IMR-90 (cell line): ENCODE data around the gene MPP7. TPM values are rescaled to one million over a fixed set of nuclear protein-coding genes. Genes with fewer than 3 reads are reported as not detected.
A peak's percentile ranks its signal among the peaks of the same experiment; 100 is the strongest.

Experiments used
- ATAC-seq: fragments of 200-7000 bp; cut with Tn5 transposase; 2 replicates; pipeline ENCODE4 v1.9.1; 2020; ENCODE audit warnings: low read depth, mild to moderate bottlenecking, moderate library complexity
- BruUV-seq: library from RNA; stranded (reverse); fragments of 400-500 nt; replicated peaks from 2 replicates; lab custom pipeline; 2021; lab: Mats Ljungman, UMichigan
- CTCF ChIA-PET: fragments of 300-600 bp; formaldehyde crosslinking; extraction: SDS; loops from one replicate; lab custom pipeline; 2021; ENCODE audit warnings: antibody characterized with exemption; lab: Yijun Ruan, JAX
- POLR2A ChIA-PET: fragments of 300-600 bp; sonication (Branson Sonifier 250); formaldehyde crosslinking; loops from one replicate; lab custom pipeline; 2022; ENCODE audit warnings: antibody characterized with exemption; ENCODE audit not compliant: unreplicated experiment; lab: Charles Lee
- DNase-seq: peaks from one replicate; pipeline ENCODE4 v3.0.0; 2013
- H2AFZ ChIP-seq: replicated peaks from 2 replicates; pipeline ENCODE3; 2013; ENCODE audit warnings: low read length, mild to moderate bottlenecking; ENCODE audit not compliant: poor library complexity
- H2AK5ac ChIP-seq: 2 replicates; pipeline ENCODE4 v1.6.1; 2013; ENCODE audit warnings: low read depth, low read length, inconsistent platforms
- H2AK9ac ChIP-seq: replicated peaks from 2 replicates; pipeline ENCODE3; 2013; ENCODE audit warnings: mild to moderate bottlenecking, low read depth, low read length, moderate library complexity; ENCODE audit not compliant: poor library complexity
- H2BK120ac ChIP-seq: 2 replicates; pipeline ENCODE4 v1.6.1; 2013; ENCODE audit warnings: low read depth, low read length, inconsistent platforms
- H2BK15ac ChIP-seq: 3 replicates; pipeline ENCODE4 v1.6.1; 2013; ENCODE audit warnings: low read depth, low read length, inconsistent platforms
- H2BK20ac ChIP-seq: 2 replicates; pipeline ENCODE4 v1.6.1; 2013; ENCODE audit warnings: low read depth, mild to moderate bottlenecking, inconsistent platforms, low read length, moderate library complexity
- H2BK5ac ChIP-seq: 2 replicates; pipeline ENCODE4 v1.6.1; 2013; ENCODE audit warnings: mild to moderate bottlenecking, low read depth, low read length, inconsistent platforms; ENCODE audit not compliant: poor library complexity, severe bottlenecking
- H3K14ac ChIP-seq: replicated peaks from 2 replicates; pipeline ENCODE4 v1.6.1; 2013; ENCODE audit warnings: low read depth, low read length, inconsistent platforms
- H3K18ac ChIP-seq: 2 replicates; pipeline ENCODE4 v1.6.1; 2013; ENCODE audit warnings: low read depth, low read length, control low read depth
- H3K23ac ChIP-seq: 2 replicates; pipeline ENCODE4 v1.6.1; 2013; ENCODE audit warnings: low read depth, low read length, inconsistent platforms
- H3K27ac ChIP-seq: 2 replicates; pipeline ENCODE4 v1.5.1; 2013; ENCODE audit warnings: mild to moderate bottlenecking, control low read depth, low read length; ENCODE audit not compliant: insufficient read depth
- H3K27me3 ChIP-seq: 2 replicates; pipeline ENCODE4 v1.6.1; 2013; ENCODE audit warnings: low read length; ENCODE audit not compliant: control insufficient read depth, insufficient read depth
- H3K36me3 ChIP-seq: 2 replicates; pipeline ENCODE4 v1.6.1; 2013; ENCODE audit warnings: low read length, mixed read lengths; ENCODE audit not compliant: control insufficient read depth, insufficient read depth
- H3K4ac ChIP-seq: 2 replicates; pipeline ENCODE4 v1.6.1; 2013; ENCODE audit warnings: low read depth, low read length, inconsistent platforms
- H3K4me1 ChIP-seq: 2 replicates; pipeline ENCODE4 v1.6.1; 2013; ENCODE audit warnings: low read length, mixed read lengths; ENCODE audit not compliant: control insufficient read depth, insufficient read depth
- H3K4me2 ChIP-seq: 2 replicates; pipeline ENCODE4 v1.6.1; 2013; ENCODE audit warnings: low read depth, mild to moderate bottlenecking, control low read depth, low read length, moderate library complexity
- H3K4me3 ChIP-seq: 2 replicates; pipeline ENCODE4 v1.5.1; 2013; ENCODE audit warnings: low read depth, mild to moderate bottlenecking, control low read depth, low read length, moderate library complexity; ENCODE audit not compliant: insufficient read depth
- H3K56ac ChIP-seq: 2 replicates; pipeline ENCODE4 v1.6.1; 2013; ENCODE audit warnings: low read length, inconsistent platforms; ENCODE audit not compliant: insufficient read depth; ENCODE audit errors: extremely low read depth
- H3K79me1 ChIP-seq, 2 experiments: 2 replicates each; pipeline ENCODE4 v1.6.1; 2013; ENCODE audit warnings: low read length in 2 of 2, inconsistent platforms in 1 of 2, low read depth in 1 of 2
- H3K9ac ChIP-seq: 2 replicates; pipeline ENCODE4 v1.6.1; 2013; ENCODE audit warnings: low read depth, low read length, control low read depth
- H3K9me1 ChIP-seq: 2 replicates; pipeline ENCODE4 v1.6.1; 2013; ENCODE audit warnings: low read length, inconsistent platforms; ENCODE audit not compliant: insufficient read depth
- H3K9me3 ChIP-seq: 2 replicates; pipeline ENCODE4 v1.6.1; 2013; ENCODE audit warnings: low read length; ENCODE audit not compliant: control insufficient read depth, insufficient read depth
- H4K20me1 ChIP-seq: 2 replicates; pipeline ENCODE4 v1.6.1; 2013; ENCODE audit warnings: low read length, inconsistent platforms; ENCODE audit not compliant: insufficient read depth
- H4K5ac ChIP-seq: 2 replicates; pipeline ENCODE4 v1.6.1; 2013; ENCODE audit warnings: mild to moderate bottlenecking, low read depth, low read length, control low read depth
- H4K8ac ChIP-seq, 2 experiments: 2 replicates each; pipeline ENCODE4 v1.6.1; 2013; ENCODE audit warnings: low read depth in 2 of 2, low read length in 2 of 2, control low read depth in 1 of 2, inconsistent platforms in 1 of 2
- H4K91ac ChIP-seq: 2 replicates; pipeline ENCODE4 v1.6.1; 2013; ENCODE audit warnings: low read depth, low read length, inconsistent platforms; ENCODE audit not compliant: insufficient read depth
- BHLHE40 ChIP-seq: fragments of 150-350 bp; IDR thresholded peaks from 2 replicates; pipeline ENCODE4 v1.6.1; 2016; ENCODE audit warnings: mild to moderate bottlenecking, low read depth, low read length
- CEBPB ChIP-seq: IDR thresholded peaks from 2 replicates; pipeline ENCODE4 v1.6.1; 2012; ENCODE audit warnings: low read depth, low read length, improper control_type of control experiment
- CHD1 ChIP-seq: IDR thresholded peaks from 2 replicates; pipeline ENCODE4 v1.6.1; 2012; ENCODE audit warnings: low read depth, low read length, improper control_type of control experiment
- ELK1 ChIP-seq: fragments of 150-350 bp; IDR thresholded peaks from 2 replicates; pipeline ENCODE4 v1.6.1; 2016; ENCODE audit warnings: low read depth, mild to moderate bottlenecking, low read length, moderate library complexity, borderline replicate concordance
- MAFK ChIP-seq: IDR thresholded peaks from 2 replicates; pipeline ENCODE4 v1.6.1; 2012; ENCODE audit warnings: low read depth, low read length, improper control_type of control experiment
- MAZ ChIP-seq: IDR thresholded peaks from 2 replicates; pipeline ENCODE4 v1.6.1; 2012; ENCODE audit warnings: low read depth, mild to moderate bottlenecking, low read length, improper control_type of control experiment, moderate library complexity, borderline replicate concordance
- POLR2A ChIP-seq: IDR thresholded peaks from 2 replicates; pipeline ENCODE4 v1.6.1; 2012; ENCODE audit warnings: mild to moderate bottlenecking, low read depth, low read length
- RAD21 ChIP-seq: IDR thresholded peaks from 2 replicates; pipeline ENCODE4 v1.6.1; 2012; ENCODE audit warnings: low read length, improper control_type of control experiment
- RCOR1 ChIP-seq: IDR thresholded peaks from 2 replicates; pipeline ENCODE4 v1.6.1; 2012; ENCODE audit warnings: mild to moderate bottlenecking, low read length, improper control_type of control experiment; ENCODE audit not compliant: insufficient replicate concordance
- RFX5 ChIP-seq: IDR thresholded peaks from 2 replicates; pipeline ENCODE4 v1.8.0; 2012; ENCODE audit warnings: low read depth, mild to moderate bottlenecking, low read length, moderate library complexity
- WGBS, 2 experiments: methylation state at CpG; one replicate each; pipeline versions ENCODE4 v1.1.5 to v1.1.7; 2013; ENCODE audit warnings: missing lambda C conversion rate in 2 of 2; ENCODE audit not compliant: insufficient read length in 1 of 2; ENCODE audit errors: extremely low coverage in 2 of 2; 5-methylcytosine and 5-hydroxymethylcytosine counted together
- dilution Hi-C: fragments of 300-500 bp; cut with HindIII; formaldehyde crosslinking; loops from one replicate; pipeline ENCODE4 v1.14.3; 2018; ENCODE audit warnings: low sequenced_read_pairs; ENCODE audit not compliant: unreplicated experiment
- in situ Hi-C: fragments of 300-500 bp; cut with MboI; formaldehyde crosslinking; loops from 3 replicates; pipeline ENCODE4 v1.14.3; 2019; ENCODE audit warnings: low sequenced_read_pairs, inconsistent platforms, mixed read lengths
- intact Hi-C: fragments of 100-400 bp; cut with micrococcal nuclease; formaldehyde crosslinking; loops from 2 replicates; pipeline ENCODE4 v1.10.0; 2022
- polyA plus RNA-seq, 3 experiments: library from polyadenylated mRNA; depleted of rRNA; stranded (reverse); fragments of >200 nt; gene quantifications; 2 replicates each; pipeline ENCODE4 v1.2.3, GENCODE V29; 2012; ENCODE audit warnings: low replicate concordance in 1 of 3
- total RNA-seq: library from RNA; depleted of rRNA; stranded (reverse); fragments of >200 nt; gene quantifications from 2 replicates; pipeline ENCODE4 v1.2.3, GENCODE V29; 2012
- TF ChIP-seq, protein P1 (sequence below): fragments of 150-350 bp; IDR thresholded peaks from 2 replicates; pipeline ENCODE4 v1.6.1; 2017; ENCODE audit warnings: mild to moderate bottlenecking, antibody characterized with exemption, low read length, low read depth

MPP7 gene
- total and polyA plus RNA-seq, 2 of the 4 experiments (the other 2 are of a cell fraction), result 0.39 to 1.4 TPM

- TF ChIP-seq RAD21 (no peak), POLR2A (no peak), MAZ (no peak), BHLHE40 (no peak), RFX5 (no peak), ELK1 (no peak), CHD1 (no peak), CEBPB (no peak), MAFK (no peak), RCOR1 (no peak)
- TF ChIP-seq, protein P1, sequence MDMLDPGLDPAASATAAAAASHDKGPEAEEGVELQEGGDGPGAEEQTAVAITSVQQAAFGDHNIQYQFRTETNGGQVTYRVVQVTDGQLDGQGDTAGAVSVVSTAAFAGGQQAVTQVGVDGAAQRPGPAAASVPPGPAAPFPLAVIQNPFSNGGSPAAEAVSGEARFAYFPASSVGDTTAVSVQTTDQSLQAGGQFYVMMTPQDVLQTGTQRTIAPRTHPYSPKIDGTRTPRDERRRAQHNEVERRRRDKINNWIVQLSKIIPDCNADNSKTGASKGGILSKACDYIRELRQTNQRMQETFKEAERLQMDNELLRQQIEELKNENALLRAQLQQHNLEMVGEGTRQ, result no peak
- Histone ChIP-seq H3K36me3 (no peaks in the 10 kb centered on the region), H4K8ac (no peak overlapping the region), H3K56ac (no peak overlapping the region), H3K27me3 (no peaks in the 10 kb centered on the region), H4K91ac (no peak overlapping the region), H3K4ac (no peak overlapping the region), H3K18ac (no peak overlapping the region), H3K4me2 (no peak overlapping the region), H4K5ac (no peak overlapping the region), H2AK9ac (no peak overlapping the region), H3K9me3 (no peaks in the 10 kb centered on the region), H3K9ac (no peak overlapping the region), H2AFZ (no peak overlapping the region), H3K14ac (no peak overlapping the region), H3K27ac (no peak overlapping the region), H4K20me1 (no peaks in the 10 kb centered on the region), H3K79me1 (no peaks in the 10 kb centered on the region), H2BK5ac (peak overlapping the region; percentile 70), H3K4me3 (no peak overlapping the region), H3K9me1 (peaks cover 3% of the 10 kb centered on the region; the same call in 1 of the 2 replicates), H2AK5ac (no peak overlapping the region), H3K4me1 (peaks cover 10% of the 10 kb centered on the region), H2BK20ac (no peak overlapping the region), H2BK15ac (no peak overlapping the region), H3K23ac (no peak overlapping the region), H2BK120ac (no peak overlapping the region)
- in situ Hi-C loops (no loop called here), dilution Hi-C loops (no loop called here), intact Hi-C loops (no loop called here)
- peak; percentile 42 for DNase-seq
- no CpG with 5 or more reads among the region's 1 CpG for WGBS, 2 experiments
- ChIA-PET CTCF (interaction anchor here (0.6 to 0.8 kb wide), 2 partner anchors 9 to 412 kb away, joined by 5 to 7 read pairs; no protein-coding TSS in a partner anchor), POLR2A (no interaction called here)
- no TSS peak for BruUV-seq
- ATAC-seq, result no peak
Measured at GRCh38 chr10:28328346-28328745, 25.5 kb upstream of the MPP7 start.
